A673 (cell line): ENCODE data around the gene SPRYD7. TPM values are rescaled to one million over a fixed set of nuclear protein-coding genes. Genes with fewer than 3 reads are reported as not detected.

ENCODE experiments used
- Bru-seq: library from RNA; stranded (reverse); fragments of 400-500 nt; gene quantifications from one replicate; lab custom pipeline; 2021; lab: Mats Ljungman, UMichigan
- BruChase-seq, 2 experiments: library from RNA; stranded (reverse); fragments of 400-500 nt; gene quantifications; one replicate each; lab custom pipeline; 2021; lab: Mats Ljungman, UMichigan
- BruUV-seq: library from RNA; stranded (reverse); fragments of 400-500 nt; replicated peaks from 2 replicates; lab custom pipeline; 2021; lab: Mats Ljungman, UMichigan
- CTCF ChIA-PET: fragments of 300-600 bp; sonication (Branson Sonifier 250); formaldehyde crosslinking; loops from one replicate; lab custom pipeline; 2022; ENCODE audit warnings: antibody characterized with exemption; lab: Charles Lee
- POLR2A ChIA-PET: fragments of 300-600 bp; sonication (Branson Sonifier 250); formaldehyde crosslinking; loops from one replicate; lab custom pipeline; 2022; ENCODE audit warnings: antibody characterized with exemption; ENCODE audit not compliant: low non-redundant PET; lab: Charles Lee
- DNase-seq: peaks from one replicate; pipeline ENCODE4 v3.0.0-alpha.2; 2015; ENCODE audit warnings: low spot score
- H3K27ac ChIP-seq: fragments of 200-600 bp; sonication (generic); 2 replicates; pipeline ENCODE4 v1.5.1; 2016; ENCODE audit warnings: mixed run types, low read depth, mild to moderate bottlenecking, mixed read lengths, antibody characterized with exemption, low read length; ENCODE audit not compliant: poor library complexity, severe bottlenecking
- H3K27me3 ChIP-seq: fragments of 200-600 bp; sonication (generic); replicated peaks from 2 replicates; pipeline ENCODE4 v1.6.1; 2017; ENCODE audit warnings: mixed run types, low read depth, mild to moderate bottlenecking, mixed read lengths, antibody characterized with exemption, low read length; ENCODE audit not compliant: insufficient read depth, poor library complexity
- H3K36me3 ChIP-seq: fragments of 200-600 bp; sonication (generic); 2 replicates; pipeline ENCODE4 v1.6.1; 2016; ENCODE audit warnings: mixed run types, mild to moderate bottlenecking, mixed read lengths, antibody characterized with exemption, low read length; ENCODE audit not compliant: insufficient read depth, poor library complexity, severe bottlenecking
- H3K4me1 ChIP-seq: fragments of 200-600 bp; sonication (generic); 2 replicates; pipeline ENCODE4 v1.6.1; 2017; ENCODE audit warnings: mixed run types, mild to moderate bottlenecking, mixed read lengths, antibody characterized with exemption, low read length; ENCODE audit not compliant: insufficient read depth, poor library complexity, severe bottlenecking
- H3K4me3 ChIP-seq: fragments of 200-600 bp; sonication (generic); 2 replicates; pipeline ENCODE4 v1.5.1; 2016; ENCODE audit warnings: low read depth, mixed run types, mild to moderate bottlenecking, mixed read lengths, low read length; ENCODE audit not compliant: poor library complexity, severe bottlenecking
- H3K9me3 ChIP-seq: fragments of 200-600 bp; sonication (generic); 2 replicates; pipeline ENCODE4 v1.6.1; 2016; ENCODE audit warnings: mixed run types, low read depth, mild to moderate bottlenecking, mixed read lengths, antibody characterized with exemption, low read length; ENCODE audit not compliant: poor library complexity, severe bottlenecking
- EZH2 ChIP-seq: fragments of 200-600 bp; sonication (generic); IDR thresholded peaks from 2 replicates; pipeline ENCODE4 v1.6.1; 2017; ENCODE audit warnings: borderline replicate concordance, low read depth, mild to moderate bottlenecking, mixed read lengths, antibody characterized with exemption, low read length; ENCODE audit not compliant: poor library complexity, severe bottlenecking
- intact Hi-C: fragments of 100-400 bp; cut with micrococcal nuclease; formaldehyde crosslinking; loops from one replicate; pipeline ENCODE4 v1.10.0; 2022; ENCODE audit not compliant: unreplicated experiment
- long read RNA-seq: library from polyadenylated mRNA; stranded (forward); transcript quantifications from one replicate; pipeline ENCODE4 v2.0.0, GENCODE V29; 2022
- total RNA-seq: library from RNA; stranded (reverse); gene quantifications from 2 replicates; pipeline ENCODE4 v1.2.3, GENCODE V29; 2021
- TF ChIP-seq, protein P1 (sequence below): fragments of 300-800, 200-600 bp; sonication (generic); conservative IDR thresholded peaks from 2 replicates; pipeline ENCODE4 v1.5.1; 2017; ENCODE audit warnings: low read depth, mild to moderate bottlenecking, antibody characterized with exemption, low read length, moderate library complexity, mixed read lengths

Gene SPRYD7, protein sequence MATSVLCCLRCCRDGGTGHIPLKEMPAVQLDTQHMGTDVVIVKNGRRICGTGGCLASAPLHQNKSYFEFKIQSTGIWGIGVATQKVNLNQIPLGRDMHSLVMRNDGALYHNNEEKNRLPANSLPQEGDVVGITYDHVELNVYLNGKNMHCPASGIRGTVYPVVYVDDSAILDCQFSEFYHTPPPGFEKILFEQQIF
- 2.9 and 3.7 TPM in 2 replicates for total RNA-seq
- Bru-seq, nascent RNA = percentile 48 among the genes with signal in this experiment
- BruChase-seq, experiment 1, labeled RNA remaining after a 2-hour chase = percentile 48 among the genes with signal in this experiment
- percentile 50 among the genes with signal in this experiment for BruChase-seq, experiment 2, labeled RNA remaining after a 6-hour chase
- long read RNA-seq, transcript SPRYD7-201 (5 exons, 3,053 nt) = major isoform, 16 of 34 reads
- long read RNA-seq, partial matches to known transcripts = 13 of 34 reads
- long read RNA-seq, other reads (novel, unspliced or antisense) = 5 of 34 reads

DNA sequence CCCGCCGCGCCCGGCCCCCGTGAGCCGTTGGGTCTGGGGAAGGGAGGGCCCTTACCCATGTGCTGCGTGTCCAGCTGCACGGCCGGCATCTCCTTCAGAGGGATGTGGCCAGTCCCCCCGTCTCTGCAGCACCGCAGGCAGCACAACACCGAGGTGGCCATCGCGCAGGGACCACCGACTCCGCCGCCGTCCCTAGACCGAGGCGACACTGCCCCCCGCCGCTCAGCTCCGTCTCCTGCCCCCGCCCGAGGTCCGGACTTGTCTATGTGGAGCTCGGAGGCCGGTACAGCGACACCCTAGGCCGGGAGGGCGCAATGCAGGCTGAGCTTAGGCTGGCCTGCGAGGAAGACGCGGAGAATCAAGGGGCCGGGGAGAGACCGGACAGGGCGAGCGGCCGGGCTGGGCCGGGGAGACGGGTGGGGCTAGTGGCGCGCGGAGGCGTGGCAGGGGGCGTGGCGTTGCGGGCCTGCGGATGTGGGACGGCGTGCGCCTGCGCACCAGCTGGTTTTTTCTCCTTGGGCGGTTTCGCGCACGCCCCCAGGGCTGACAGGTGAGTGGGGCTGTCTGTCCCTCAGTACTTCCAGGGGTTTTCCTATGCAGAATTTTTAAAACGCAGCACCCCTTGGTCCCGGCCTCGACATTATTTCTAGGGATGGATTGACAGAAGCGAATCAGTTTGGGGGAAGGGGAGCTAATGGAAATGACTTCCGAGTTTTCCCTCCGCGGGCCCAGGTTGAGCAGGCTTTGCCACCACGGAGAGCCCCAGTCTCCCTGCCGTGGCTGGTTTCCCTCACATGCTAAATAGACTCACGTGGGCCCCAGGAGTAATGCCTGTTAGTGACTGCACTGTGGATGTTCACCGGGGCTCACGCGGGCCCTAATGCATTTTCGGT, at the start of gene SPRYD7:
Gene SPRYD7 (minus strand): TSS at position 266 of the 893 bp plus-strand sequence. CDS start 105 bp downstream, at position 161.
- BruUV-seq = no TSS peak
- no peaks in the 10 kb centered on the region for H3K36me3 ChIP-seq
- ChIA-PET POLR2A (interaction anchor here (0.5 kb wide), 1 partner anchor 820 kb away, joined by 5 read pairs; no protein-coding TSS in a partner anchor), CTCF (interaction anchor here (0.5 to 1.4 kb wide), 4 partner anchors 40 to 705 kb away, joined by 4 to 6 read pairs (median 4); partner anchors contain the start of gene TRIM13)
- intact Hi-C loops = no loop called here
- TF ChIP-seq, protein P1, sequence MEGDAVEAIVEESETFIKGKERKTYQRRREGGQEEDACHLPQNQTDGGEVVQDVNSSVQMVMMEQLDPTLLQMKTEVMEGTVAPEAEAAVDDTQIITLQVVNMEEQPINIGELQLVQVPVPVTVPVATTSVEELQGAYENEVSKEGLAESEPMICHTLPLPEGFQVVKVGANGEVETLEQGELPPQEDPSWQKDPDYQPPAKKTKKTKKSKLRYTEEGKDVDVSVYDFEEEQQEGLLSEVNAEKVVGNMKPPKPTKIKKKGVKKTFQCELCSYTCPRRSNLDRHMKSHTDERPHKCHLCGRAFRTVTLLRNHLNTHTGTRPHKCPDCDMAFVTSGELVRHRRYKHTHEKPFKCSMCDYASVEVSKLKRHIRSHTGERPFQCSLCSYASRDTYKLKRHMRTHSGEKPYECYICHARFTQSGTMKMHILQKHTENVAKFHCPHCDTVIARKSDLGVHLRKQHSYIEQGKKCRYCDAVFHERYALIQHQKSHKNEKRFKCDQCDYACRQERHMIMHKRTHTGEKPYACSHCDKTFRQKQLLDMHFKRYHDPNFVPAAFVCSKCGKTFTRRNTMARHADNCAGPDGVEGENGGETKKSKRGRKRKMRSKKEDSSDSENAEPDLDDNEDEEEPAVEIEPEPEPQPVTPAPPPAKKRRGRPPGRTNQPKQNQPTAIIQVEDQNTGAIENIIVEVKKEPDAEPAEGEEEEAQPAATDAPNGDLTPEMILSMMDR = peak; percentile 73
- no peak for TF ChIP-seq EZH2
- H3K4me1 ChIP-seq = peaks cover 3% of the 10 kb centered on the region
- peak within 1 kb of the TSS; percentile 56 for H3K27ac ChIP-seq
- H3K4me3 ChIP-seq = peak within 1 kb of the TSS; percentile 94
- H3K27me3 ChIP-seq = peaks cover 7% of the 10 kb centered on the region
- peak; percentile 95 for DNase-seq
- no peaks in the 10 kb centered on the region for H3K9me3 ChIP-seq

DNA sequence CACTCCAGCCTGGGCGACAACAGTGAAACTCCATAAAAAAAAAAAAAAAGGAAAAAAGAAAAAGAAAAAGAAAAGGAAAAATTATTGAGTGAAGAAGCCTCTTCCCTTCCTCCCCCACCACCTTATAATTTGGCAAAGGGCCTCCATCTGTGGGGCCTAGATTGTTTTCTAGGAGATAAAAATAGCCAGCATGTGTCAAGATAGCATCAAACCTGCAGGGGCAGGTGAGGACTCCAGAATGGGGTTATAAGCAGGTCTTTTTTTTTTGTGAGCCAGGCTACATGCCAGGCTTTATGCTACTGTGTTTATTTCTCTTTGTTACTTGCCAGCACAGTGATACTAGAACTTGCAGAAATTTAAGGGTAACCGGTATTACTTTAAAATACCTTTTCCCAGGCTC, 49.0 kb upstream of the SPRYD7 start:
- H3K36me3 ChIP-seq = no peaks in the 10 kb centered on the region
- no TSS peak for BruUV-seq
- H3K4me3 ChIP-seq = no peak overlapping the region
- CTCF ChIA-PET = no interaction called here
- H3K4me1 ChIP-seq = no peaks in the 10 kb centered on the region
- TF ChIP-seq EZH2 = no peak
- TF ChIP-seq, protein P1 = no peak
- no peaks in the 10 kb centered on the region for H3K27me3 ChIP-seq
- intact Hi-C loops = no loop called here
- H3K9me3 ChIP-seq = no peaks in the 10 kb centered on the region
- no peak for DNase-seq
- POLR2A ChIA-PET = no interaction called here
- no peak overlapping the region for H3K27ac ChIP-seq

DNA sequence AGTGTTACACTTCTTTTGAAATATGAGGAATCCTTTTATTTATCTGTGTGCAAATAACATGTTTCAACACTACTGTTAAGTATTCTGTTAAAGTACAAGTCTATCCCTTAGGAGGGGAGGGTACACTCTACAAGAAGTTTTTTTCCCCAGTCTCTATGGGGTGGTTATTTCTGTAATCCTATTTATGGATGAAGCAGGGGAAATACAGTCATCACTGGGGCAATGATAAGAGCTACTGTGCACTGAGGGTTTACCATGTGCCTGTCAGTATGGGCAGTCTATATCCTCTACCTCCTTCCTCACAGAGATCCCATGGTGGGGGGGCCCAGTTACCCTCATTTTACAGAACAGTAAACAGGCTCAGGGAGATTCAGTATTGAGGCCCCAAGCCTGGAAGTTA, 44.1 kb upstream of the SPRYD7 start:
- H3K27me3 ChIP-seq = no peaks in the 10 kb centered on the region
- H3K27ac ChIP-seq = no peak overlapping the region
- DNase-seq = no peak
- CTCF ChIA-PET = no interaction called here
- TF ChIP-seq EZH2 = no peak
- TF ChIP-seq, protein P1 = no peak
- POLR2A ChIA-PET = no interaction called here
- peaks cover 13% of the 10 kb centered on the region for H3K4me1 ChIP-seq
- intact Hi-C loops = no loop called here
- no peaks in the 10 kb centered on the region for H3K36me3 ChIP-seq
- BruUV-seq = no TSS peak
- H3K9me3 ChIP-seq = no peaks in the 10 kb centered on the region
- no peak overlapping the region for H3K4me3 ChIP-seq
